K562 (cell line): ENCODE results near the gene C10orf71. TPM values are rescaled to one million over a fixed set of nuclear protein-coding genes. Genes with fewer than 3 reads are reported as not detected.

ENCODE experiments used
- ATF3 ChIP-seq, 2 experiments: fragments of 450-650 bp in 1 of 2; sonication (generic) in 1 of 2; formaldehyde crosslinking in 1 of 2; IDR thresholded peaks in 1 of 2; conservative IDR thresholded peaks in 1 of 2; 2 replicates each; pipeline versions ENCODE4 v1.6.1 to v1.8.1; 2016 to 2023; ENCODE audit warnings: mild to moderate bottlenecking in 2 of 2, moderate library complexity in 2 of 2, inconsistent platforms in 1 of 2, missing genetic modification reagents in 1 of 2
- FOXM1 ChIP-seq, 2 experiments: fragments of 450-650 bp in 1 of 2; sonication (generic) in 1 of 2; formaldehyde crosslinking in 1 of 2; IDR thresholded peaks; 2 replicates each; pipeline versions ENCODE4 v1.6.1 to v1.9.0; 2017 to 2022; ENCODE audit warnings: low read depth in 2 of 2, mild to moderate bottlenecking in 2 of 2, missing genetic modification reagents in 1 of 2, moderate library complexity in 1 of 2
- HDAC8 ChIP-seq: fragments of 450-650 bp; IDR thresholded peaks from 2 replicates; pipeline ENCODE4 v1.6.1; 2016; ENCODE audit warnings: mild to moderate bottlenecking, missing genetic modification characterization, moderate library complexity, missing compliant biosample characterization
- HMG20B ChIP-seq: fragments of 250-450 bp; sonication (Bioruptor Pico); IDR thresholded peaks from 2 replicates; pipeline ENCODE4 v1.5.0; 2021; ENCODE audit warnings: mild to moderate bottlenecking
- HNRNPL ChIP-seq: fragments of 200-400 bp; formaldehyde crosslinking; IDR thresholded peaks from 2 replicates; pipeline ENCODE4 v1.6.1; 2017; ENCODE audit warnings: low read depth, mild to moderate bottlenecking, low read length
- ILK ChIP-seq: fragments of 450-650 bp; IDR thresholded peaks from 2 replicates; pipeline ENCODE4 v1.6.1; 2016; ENCODE audit warnings: missing genetic modification characterization, low read depth, mild to moderate bottlenecking, missing compliant biosample characterization, moderate library complexity, borderline replicate concordance
- KAT8 ChIP-seq: fragments of 450-650 bp; IDR thresholded peaks from 2 replicates; pipeline ENCODE4 v1.6.1; 2016; ENCODE audit warnings: low read depth, mild to moderate bottlenecking
- NFXL1 ChIP-seq: fragments of 450-650 bp; formaldehyde crosslinking; IDR thresholded peaks from 2 replicates; pipeline ENCODE4 v1.4.0; 2021; ENCODE audit warnings: mild to moderate bottlenecking
- PHF8 ChIP-seq: fragments of 200-600 bp; sonication (generic); IDR thresholded peaks from 2 replicates; pipeline ENCODE4 v1.6.1; 2012; ENCODE audit warnings: mixed run types, mild to moderate bottlenecking, inconsistent platforms, low read length, moderate library complexity, borderline replicate concordance
- SMAD2 ChIP-seq: fragments of 150-350 bp; IDR thresholded peaks from 2 replicates; pipeline ENCODE4 v1.6.1; 2014; ENCODE audit warnings: low read depth, mild to moderate bottlenecking, low read length
- SMC3 ChIP-seq: conservative IDR thresholded peaks from 2 replicates; pipeline ENCODE4 v1.6.1; 2011; ENCODE audit warnings: low read depth, low read length, improper control_type of control experiment; ENCODE audit not compliant: insufficient read depth
- SNRNP70 ChIP-seq: fragments of 200-400 bp; formaldehyde crosslinking; optimal IDR thresholded peaks from 2 replicates; pipeline ENCODE3; 2017; ENCODE audit warnings: low read depth, low read length
- SRSF3 ChIP-seq: fragments of 200-400 bp; formaldehyde crosslinking; IDR thresholded peaks from 2 replicates; pipeline ENCODE4 v1.6.1; 2016; ENCODE audit warnings: mild to moderate bottlenecking, low read length, moderate library complexity; ENCODE audit not compliant: insufficient read depth
- XRCC5 ChIP-seq: fragments of 200-400 bp; formaldehyde crosslinking; IDR thresholded peaks from 2 replicates; pipeline ENCODE4 v1.6.1; 2017; ENCODE audit warnings: low read depth, mild to moderate bottlenecking, low read length
- ZBTB2 ChIP-seq: fragments of 450-650 bp; IDR thresholded peaks from 2 replicates; pipeline ENCODE4 v1.6.1; 2016; ENCODE audit warnings: antibody characterized with exemption
- ZNF184 ChIP-seq: sonication (generic); formaldehyde crosslinking; IDR thresholded peaks from 2 replicates; pipeline ENCODE4 v1.5.0; 2020; ENCODE audit warnings: missing genetic modification reagents
- ZNF592 ChIP-seq: fragments of 450-650 bp; IDR thresholded peaks from 2 replicates; pipeline ENCODE4 v1.6.1; 2017; ENCODE audit warnings: antibody characterized with exemption, mild to moderate bottlenecking
- polyA plus RNA-seq, 8 experiments: library from polyadenylated mRNA; depleted of rRNA in 4 of 8; stranded (reverse) in 5 of 8; unstranded in 3 of 8; fragments of >200 nt; fragmentation: Nextera tagmentation in 2 of 8; fragmentation: Illumina TruSeq in 1 of 8; extraction: Ambion mirVana in 2 of 8; extraction: Trizol in 1 of 8; gene quantifications; 2 replicates each; pipeline versions ENCODE4 v1.2.1 to v1.2.3, GENCODE V29; 2011 to 2014; ENCODE audit warnings: inconsistent platforms in 1 of 8, missing spikeins in 1 of 8
- total RNA-seq, 7 experiments: library from RNA; depleted of rRNA in 6 of 7; stranded (reverse); fragments of >200 nt in 6 of 7; fragmentation: Illumina TruSeq in 2 of 7; extraction: Trizol in 2 of 7; gene quantifications; 2 replicates each; pipeline versions ENCODE4 v1.2.1 to v1.2.3, GENCODE V29; 2011 to 2021; ENCODE audit warnings: low replicate concordance in 1 of 7
- TF ChIP-seq, protein P1 (sequence below): sonication (generic); formaldehyde crosslinking; IDR thresholded peaks from 2 replicates; pipeline ENCODE4 v1.8.1; 2023; ENCODE audit warnings: mild to moderate bottlenecking, missing genetic modification reagents
- TF ChIP-seq, protein P2 (sequence below): fragments of 250-450 bp; sonication (Bioruptor Pico); IDR thresholded peaks from 2 replicates; pipeline ENCODE4 v1.4.0; 2020; ENCODE audit warnings: mild to moderate bottlenecking

C10orf71 gene
- total and polyA plus RNA-seq, 9 of the 15 experiments (the other 6 are each of a cell fraction or from before 2014, with no cell fraction given), result 0.06 to 4.5 (median 1.3) TPM

DNA sequence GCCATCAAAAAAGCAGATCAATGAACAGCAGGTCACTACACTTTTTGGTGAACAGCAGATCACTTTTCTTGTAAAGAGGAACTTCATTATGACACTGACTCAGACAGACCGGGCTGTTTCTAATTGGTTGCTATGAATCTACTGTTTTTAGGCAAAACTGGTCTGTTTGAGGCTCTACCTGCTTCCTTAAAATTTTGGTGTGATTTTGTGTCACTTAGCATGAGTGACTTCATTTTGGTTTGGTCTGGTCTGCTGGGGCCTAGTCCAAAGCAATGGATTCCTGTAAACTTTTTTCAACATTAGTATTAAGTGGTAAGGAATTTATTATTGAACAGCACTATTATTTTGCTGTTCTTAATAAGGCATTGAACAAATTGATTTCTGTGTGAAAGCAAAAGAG, 41.8 kb upstream of the C10orf71 start (continued):
- peak; percentile 72; the same call in 1 of the 2 replicates for TF ChIP-seq HDAC8
- TF ChIP-seq FOXM1 (IDR thresholded peaks at IDR 0.05; ENCODE audit: low read depth), result no peak
- TF ChIP-seq FOXM1 (CRISPR knock-in tag; IDR thresholded peaks at IDR 0.05; ENCODE audit: low read depth), result no peak
- no peak for TF ChIP-seq HNRNPL
- no peak for TF ChIP-seq PHF8
- no peak for TF ChIP-seq ZBTB2
- no peak for TF ChIP-seq SNRNP70
- peak; percentile 73; the same call in 1 of the 2 replicates for TF ChIP-seq ILK (tag)
- TF ChIP-seq SMC3, result no peak
- TF ChIP-seq, protein P1, sequence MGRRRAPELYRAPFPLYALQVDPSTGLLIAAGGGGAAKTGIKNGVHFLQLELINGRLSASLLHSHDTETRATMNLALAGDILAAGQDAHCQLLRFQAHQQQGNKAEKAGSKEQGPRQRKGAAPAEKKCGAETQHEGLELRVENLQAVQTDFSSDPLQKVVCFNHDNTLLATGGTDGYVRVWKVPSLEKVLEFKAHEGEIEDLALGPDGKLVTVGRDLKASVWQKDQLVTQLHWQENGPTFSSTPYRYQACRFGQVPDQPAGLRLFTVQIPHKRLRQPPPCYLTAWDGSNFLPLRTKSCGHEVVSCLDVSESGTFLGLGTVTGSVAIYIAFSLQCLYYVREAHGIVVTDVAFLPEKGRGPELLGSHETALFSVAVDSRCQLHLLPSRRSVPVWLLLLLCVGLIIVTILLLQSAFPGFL (CRISPR knock-in tag), result no peak
- TF ChIP-seq NFXL1 (CRISPR knock-in tag), result no peak
- TF ChIP-seq HMG20B (CRISPR knock-in tag), result no peak
- TF ChIP-seq ZNF592, result peak; percentile 98
- TF ChIP-seq KAT8, result no peak
- no peak for TF ChIP-seq SMAD2
- no peak for TF ChIP-seq ATF3 (IDR thresholded peaks at IDR 0.05)
- no peak for TF ChIP-seq ATF3 (CRISPR knock-in tag; conservative IDR thresholded peaks at IDR 0.05)
- no peak for TF ChIP-seq SRSF3
- TF ChIP-seq ZNF184 (CRISPR knock-in tag), result no peak
- TF ChIP-seq, protein P2, sequence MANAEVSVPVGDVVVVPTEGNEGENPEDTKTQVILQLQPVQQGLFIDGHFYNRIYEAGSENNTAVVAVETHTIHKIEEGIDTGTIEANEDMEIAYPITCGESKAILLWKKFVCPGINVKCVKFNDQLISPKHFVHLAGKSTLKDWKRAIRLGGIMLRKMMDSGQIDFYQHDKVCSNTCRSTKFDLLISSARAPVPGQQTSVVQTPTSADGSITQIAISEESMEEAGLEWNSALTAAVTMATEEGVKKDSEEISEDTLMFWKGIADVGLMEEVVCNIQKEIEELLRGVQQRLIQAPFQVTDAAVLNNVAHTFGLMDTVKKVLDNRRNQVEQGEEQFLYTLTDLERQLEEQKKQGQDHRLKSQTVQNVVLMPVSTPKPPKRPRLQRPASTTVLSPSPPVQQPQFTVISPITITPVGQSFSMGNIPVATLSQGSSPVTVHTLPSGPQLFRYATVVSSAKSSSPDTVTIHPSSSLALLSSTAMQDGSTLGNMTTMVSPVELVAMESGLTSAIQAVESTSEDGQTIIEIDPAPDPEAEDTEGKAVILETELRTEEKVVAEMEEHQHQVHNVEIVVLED, result no peak
- TF ChIP-seq XRCC5, result no peak
